Stimulated activated naive CD8-positive, alpha-beta T cell treated with anti-CD3 and anti-CD28 coated beads, Interleukin-15, amount 100 ng/mL, for 72 hours (primary cell): ENCODE data around the gene OR2B2.

ENCODE experiments used
- ATAC-seq: fragments of 150-1000 bp; cut with Tn5 transposase; 2 replicates; pipeline ENCODE4 v1.10.0; 2021; ENCODE audit warnings: mild to moderate bottlenecking, moderate library complexity
- DNase-seq, 2 donors: peaks; one replicate each; pipeline ENCODE4 v3.0.0; 2021 to 2022
- H3K27ac Mint-ChIP-seq, 2 donors: one replicate each; pipeline ENCODE4 v1.8.0; 2022; ENCODE audit warnings: mild to moderate bottlenecking in 2 of 2, mixed read lengths in 2 of 2, moderate library complexity in 2 of 2
- H3K27me3 Mint-ChIP-seq: one replicate; pipeline ENCODE4 v1.8.0; 2022; ENCODE audit warnings: mixed read lengths
- H3K4me1 Mint-ChIP-seq: one replicate; pipeline ENCODE4 v1.8.0; 2022; ENCODE audit warnings: mild to moderate bottlenecking, mixed read lengths
- H3K4me3 Mint-ChIP-seq, 2 donors: one replicate each; pipeline ENCODE4 v1.8.0; 2022; ENCODE audit warnings: mild to moderate bottlenecking in 2 of 2, mixed read lengths in 2 of 2, moderate library complexity in 1 of 2
- H3K9me3 Mint-ChIP-seq, 2 donors: one replicate each; pipeline ENCODE4 v1.8.0; 2022; ENCODE audit warnings: mixed read lengths in 2 of 2

OR2B2 gene

GRCh38 chr6:27899543-27899942 lies 12.7 kb downstream of the OR2B2 start:
- Mint-ChIP-seq H3K4me1 (peaks cover 10% of the 10 kb centered on the region), H3K4me3 (no peak overlapping the region), H3K27ac (no peak overlapping the region), H3K27me3 (peaks cover 6% of the 10 kb centered on the region), H3K9me3 (no peaks in the 10 kb centered on the region)
- ATAC-seq: no peak
- DNase-seq: no peak

DNA sequence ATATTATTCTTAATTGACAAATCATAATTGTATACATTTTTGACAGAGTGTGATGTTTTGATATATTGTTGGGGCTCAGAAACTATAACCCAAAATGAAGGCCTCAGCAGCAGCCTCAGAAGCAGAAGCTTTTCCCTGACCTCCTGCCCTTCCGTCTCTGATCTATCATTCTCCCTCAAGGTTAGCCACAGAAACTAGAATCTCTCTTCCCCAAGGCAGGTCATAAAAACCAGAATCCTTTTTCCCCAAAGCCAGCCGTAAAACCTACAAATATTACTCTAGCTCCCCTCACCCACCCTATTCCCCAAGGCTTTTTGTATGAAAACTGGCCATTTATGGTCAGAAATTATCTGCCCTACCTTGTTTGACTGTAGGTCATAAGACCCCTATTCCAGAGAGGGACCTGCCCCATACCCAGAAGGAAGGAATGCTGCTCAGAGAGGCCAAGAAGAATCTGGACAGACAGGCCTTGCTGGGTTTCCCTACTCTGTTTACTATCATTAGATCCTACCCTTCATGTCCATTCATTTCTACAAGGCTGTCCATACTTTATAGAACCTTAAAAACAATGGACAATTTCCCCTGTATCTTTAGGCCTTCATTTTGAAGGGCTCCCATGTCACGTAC lies 14.5 kb downstream of the OR2B2 start:
- Mint-ChIP-seq H3K4me3 (no peak overlapping the region), H3K27ac (no peak overlapping the region), H3K9me3 (no peaks in the 10 kb centered on the region), H3K4me1 (peaks cover 17% of the 10 kb centered on the region), H3K27me3 (no peaks in the 10 kb centered on the region)
- ATAC-seq (no peak), DNase-seq (no peak)

DNA sequence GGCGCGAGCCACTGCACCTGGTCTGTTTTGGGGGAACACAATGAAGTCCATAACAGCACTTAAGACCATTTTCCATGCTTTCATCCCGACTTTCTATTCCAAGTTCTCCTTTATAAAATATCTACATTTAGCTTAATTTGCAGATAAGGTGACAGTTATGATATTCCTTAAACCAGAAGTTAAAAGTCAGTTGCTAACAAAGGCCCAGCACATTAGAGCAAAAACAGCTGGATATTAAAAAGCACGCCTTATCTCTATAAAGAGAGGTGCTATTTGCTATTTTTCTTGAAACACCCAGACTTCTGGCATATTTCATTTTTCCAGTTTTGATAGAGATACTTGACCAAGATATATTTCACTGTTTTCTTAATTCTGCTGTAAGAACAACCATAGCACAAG lies 15.8 kb downstream of the OR2B2 start:
- ATAC-seq (no peak), DNase-seq (no peak)
- Mint-ChIP-seq H3K9me3 (no peaks in the 10 kb centered on the region), H3K4me3 (no peak overlapping the region), H3K27me3 (no peaks in the 10 kb centered on the region), H3K4me1 (peaks cover 23% of the 10 kb centered on the region), H3K27ac (peak overlapping the region in 1 of 2 donors; percentile 19)

DNA sequence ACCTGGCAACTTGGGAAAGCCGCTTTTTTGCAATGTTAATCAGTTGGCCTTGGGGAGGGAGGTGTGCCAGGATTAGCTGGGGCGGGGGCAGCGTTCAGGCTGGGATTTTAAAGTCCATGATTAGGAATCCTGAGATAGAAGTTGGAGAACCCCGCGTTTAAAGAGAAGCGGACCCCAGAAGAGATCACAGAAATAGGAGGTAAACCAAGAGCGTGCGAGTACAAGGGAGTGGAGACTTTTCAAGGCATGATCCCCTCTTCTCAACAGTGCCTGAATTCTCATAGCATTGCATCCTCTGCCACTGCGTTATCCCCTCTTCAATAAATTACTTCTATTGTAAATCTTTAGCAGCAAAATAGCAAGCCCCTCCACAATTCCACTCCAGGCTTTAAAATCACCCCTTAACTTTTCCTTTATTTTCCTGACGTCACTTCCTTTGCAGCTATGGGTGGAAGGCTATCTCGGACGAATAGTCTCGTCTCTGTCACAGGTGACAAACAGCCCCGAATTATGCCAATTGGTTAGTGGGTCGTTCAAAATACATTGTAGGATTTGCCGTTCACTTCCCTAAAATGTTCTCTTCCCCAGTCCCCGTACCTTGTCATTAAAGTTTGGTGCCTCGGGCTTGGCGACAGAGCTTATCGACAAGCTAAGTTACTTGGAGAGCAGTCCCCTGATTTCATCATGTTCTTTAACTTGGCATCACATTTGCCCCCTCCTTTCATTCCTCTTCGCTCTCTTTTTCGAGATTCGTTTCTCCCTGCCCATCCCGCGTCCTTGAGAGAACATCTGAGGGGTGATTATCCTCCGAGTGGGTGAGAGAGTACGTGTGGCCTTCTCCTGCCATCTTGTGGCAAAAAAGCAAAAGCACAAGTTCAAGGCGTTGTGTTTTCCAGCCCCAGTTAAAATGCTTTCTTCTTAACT lies 17.1 kb downstream of the OR2B2 start:
- no peak overlapping the region for H3K4me3 Mint-ChIP-seq
- H3K27ac Mint-ChIP-seq: no peak overlapping the region
- ATAC-seq: peak; percentile 11
- H3K27me3 Mint-ChIP-seq: no peaks in the 10 kb centered on the region
- H3K4me1 Mint-ChIP-seq: peaks cover 33% of the 10 kb centered on the region
- H3K9me3 Mint-ChIP-seq: no peaks in the 10 kb centered on the region
- DNase-seq: peak; percentile 69 to 76

DNA sequence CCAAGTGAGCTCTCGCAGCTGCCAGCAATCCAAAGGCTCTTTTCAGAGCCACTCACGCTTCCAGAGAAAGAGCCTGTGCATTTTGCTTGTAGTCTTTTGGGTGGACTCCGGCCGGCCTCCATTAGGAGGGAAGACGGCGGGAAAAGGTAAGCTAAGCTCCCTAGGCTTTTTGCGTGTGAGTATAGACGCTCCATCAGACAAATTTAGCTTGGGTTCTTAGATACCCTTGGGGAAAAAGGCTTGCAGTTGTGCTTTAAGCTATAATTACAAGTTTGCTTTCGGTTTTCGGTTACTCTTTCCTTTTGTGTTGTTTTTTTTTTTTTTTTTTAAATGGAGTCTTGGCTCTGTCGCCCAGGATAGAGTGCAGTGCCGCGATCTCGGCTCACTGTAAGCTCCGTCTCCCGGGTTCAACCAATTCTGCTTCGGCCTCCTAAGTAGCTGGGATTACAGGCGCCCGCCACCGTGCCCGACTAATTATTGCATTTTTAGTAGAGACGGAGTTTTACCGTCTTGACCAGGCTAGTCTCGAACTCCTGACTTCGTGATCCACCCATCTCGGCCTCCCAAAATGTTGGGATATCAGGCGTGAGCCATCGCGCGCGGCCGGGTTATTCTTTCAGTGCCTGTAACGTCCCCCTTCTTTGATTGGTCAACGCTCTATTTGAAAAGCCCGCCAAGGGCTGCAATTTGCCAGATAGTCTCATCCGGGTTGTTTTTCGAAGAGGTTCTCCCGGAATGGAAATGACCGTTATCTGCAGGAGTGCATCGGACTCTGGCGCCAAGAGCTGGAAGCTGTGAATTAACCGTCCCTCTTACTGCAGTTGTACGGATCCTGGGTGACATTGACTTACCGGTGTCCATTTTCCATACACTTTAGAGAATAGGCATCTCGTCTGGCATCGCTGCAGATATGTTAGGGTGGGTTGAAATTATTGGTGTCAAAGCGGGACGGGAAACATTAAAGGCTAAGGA lies 18.1 kb downstream of the OR2B2 start:
- DNase-seq: peak; percentile 83 to 91
- no peak overlapping the region for H3K4me3 Mint-ChIP-seq
- H3K27ac Mint-ChIP-seq: no peak overlapping the region
- no peaks in the 10 kb centered on the region for H3K9me3 Mint-ChIP-seq
- peaks cover 43% of the 10 kb centered on the region for H3K4me1 Mint-ChIP-seq
- no peaks in the 10 kb centered on the region for H3K27me3 Mint-ChIP-seq
- peak; percentile 16 for ATAC-seq

- H3K4me1 Mint-ChIP-seq: peaks cover 48% of the 10 kb centered on the region
- no peak overlapping the region for H3K4me3 Mint-ChIP-seq
- no peak overlapping the region for H3K27ac Mint-ChIP-seq
- H3K9me3 Mint-ChIP-seq: no peaks in the 10 kb centered on the region
- peak; percentile 93 to 96 for DNase-seq
- no peaks in the 10 kb centered on the region for H3K27me3 Mint-ChIP-seq
- ATAC-seq: peak; percentile 57
These were observed 18.9 kb downstream of the OR2B2 start for GRCh38 chr6:27893059-27893835.

- DNase-seq (no peak), ATAC-seq (no peak)
- H3K27ac Mint-ChIP-seq: no peak overlapping the region
- H3K4me1 Mint-ChIP-seq: peaks cover 49% of the 10 kb centered on the region
- no peaks in the 10 kb centered on the region for H3K27me3 Mint-ChIP-seq
- no peak overlapping the region for H3K4me3 Mint-ChIP-seq
- no peaks in the 10 kb centered on the region for H3K9me3 Mint-ChIP-seq
These were observed 19.5 kb downstream of the OR2B2 start for GRCh38 chr6:27892649-27893058.

DNA sequence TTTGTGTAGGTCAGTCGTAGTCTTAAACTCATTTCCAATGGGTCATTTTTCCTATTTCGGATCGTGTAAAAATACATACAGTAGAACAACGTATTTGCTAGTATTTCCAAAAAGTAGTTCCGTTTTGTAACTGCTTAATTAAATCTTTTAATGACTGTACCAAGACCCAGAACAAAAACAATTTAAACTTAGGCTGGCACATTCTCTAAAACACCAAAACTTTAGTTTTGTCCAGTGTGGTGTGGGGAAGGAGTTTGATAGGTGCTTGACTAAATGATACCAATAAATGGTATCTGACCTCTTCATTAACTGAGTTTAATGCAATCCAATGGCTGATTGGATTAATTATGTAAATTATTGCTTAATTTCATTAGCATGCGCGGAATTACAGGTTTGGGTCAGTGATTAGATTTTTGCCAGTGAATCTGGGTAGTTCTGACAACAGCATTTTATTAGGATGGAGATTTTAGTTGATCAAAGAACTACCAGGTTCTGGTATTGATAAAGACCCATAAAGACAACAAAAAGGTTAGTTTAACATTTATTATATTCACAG lies 20.8 kb downstream of the OR2B2 start:
- Mint-ChIP-seq H3K4me1 (peaks cover 49% of the 10 kb centered on the region), H3K27me3 (no peaks in the 10 kb centered on the region), H3K4me3 (no peak overlapping the region), H3K27ac (peak overlapping the region; percentile 84 to 97), H3K9me3 (no peaks in the 10 kb centered on the region)
- no peak for ATAC-seq
- no peak for DNase-seq

- Mint-ChIP-seq H3K4me1 (peaks cover 49% of the 10 kb centered on the region), H3K4me3 (peak overlapping the region in 1 of 2 donors; percentile 66)
These were observed 21.5 kb downstream of the OR2B2 start for GRCh38 chr6:27890445-27891319.

DNA sequence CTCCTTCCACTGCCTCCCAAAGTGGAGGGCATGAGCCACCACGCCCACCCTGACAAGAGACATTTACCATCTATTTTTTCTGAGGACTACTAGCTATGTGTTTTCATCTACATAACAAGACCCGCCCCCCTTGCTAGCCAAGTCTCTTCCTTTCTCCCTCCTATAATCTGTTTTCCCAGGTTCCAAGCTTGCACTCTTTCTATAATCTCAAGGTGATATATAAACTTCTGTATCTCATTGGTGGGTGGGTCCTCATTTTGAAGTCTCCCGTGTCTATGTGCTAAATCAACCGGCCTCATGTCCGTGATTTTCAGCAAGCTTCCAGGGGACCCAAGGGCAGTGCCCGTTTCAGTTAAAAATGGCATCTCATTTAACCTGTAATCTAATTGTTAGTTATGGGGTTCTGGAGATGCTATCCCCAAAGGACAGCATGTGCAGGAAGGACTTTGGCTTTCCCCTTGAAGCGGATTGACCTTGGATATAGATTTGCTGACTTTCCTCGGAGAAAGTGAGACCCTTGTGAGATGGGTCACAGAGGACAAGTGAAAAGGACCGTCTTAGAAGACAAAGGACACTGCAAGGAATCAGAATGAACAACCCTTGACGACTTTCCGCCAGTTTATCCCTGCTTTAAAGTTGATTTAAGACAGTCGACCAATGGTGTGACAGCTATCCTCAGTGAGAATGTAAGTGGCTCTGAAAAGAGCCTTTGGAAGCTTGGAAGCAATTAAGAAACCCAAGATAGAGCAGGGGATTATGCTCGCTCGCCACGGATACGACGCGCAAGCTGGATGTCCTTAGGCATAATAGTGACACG lies 22.4 kb downstream of the OR2B2 start:
- H3K27ac Mint-ChIP-seq: peak overlapping the region; percentile 86 to 97
- H3K9me3 Mint-ChIP-seq: no peaks in the 10 kb centered on the region
- H3K27me3 Mint-ChIP-seq: no peaks in the 10 kb centered on the region
- peaks cover 49% of the 10 kb centered on the region for H3K4me1 Mint-ChIP-seq
- ATAC-seq (no peak), DNase-seq (peak in 1 of 2 donors; percentile 20)
- peak overlapping the region in 1 of 2 donors; percentile 66 for H3K4me3 Mint-ChIP-seq

More at GRCh38 chr6:27890445-27891319, 21.5 kb downstream of the OR2B2 start:
- Mint-ChIP-seq H3K27me3 (no peaks in the 10 kb centered on the region), H3K27ac (peak overlapping the region; percentile 86 to 97), H3K9me3 (no peaks in the 10 kb centered on the region)
- ATAC-seq (peak; percentile 55), DNase-seq (peak; percentile 89 to 93)

GRCh38 chr6:27889275-27889627 lies 22.9 kb downstream of the OR2B2 start:
- no peaks in the 10 kb centered on the region for H3K27me3 Mint-ChIP-seq
- H3K27ac Mint-ChIP-seq: peak overlapping the region in 1 of 2 donors; percentile 29
- ATAC-seq: no peak
- DNase-seq: no peak
- H3K4me1 Mint-ChIP-seq: peaks cover 49% of the 10 kb centered on the region
- H3K9me3 Mint-ChIP-seq: no peaks in the 10 kb centered on the region
- H3K4me3 Mint-ChIP-seq: peak overlapping the region in 1 of 2 donors; percentile 66

DNA sequence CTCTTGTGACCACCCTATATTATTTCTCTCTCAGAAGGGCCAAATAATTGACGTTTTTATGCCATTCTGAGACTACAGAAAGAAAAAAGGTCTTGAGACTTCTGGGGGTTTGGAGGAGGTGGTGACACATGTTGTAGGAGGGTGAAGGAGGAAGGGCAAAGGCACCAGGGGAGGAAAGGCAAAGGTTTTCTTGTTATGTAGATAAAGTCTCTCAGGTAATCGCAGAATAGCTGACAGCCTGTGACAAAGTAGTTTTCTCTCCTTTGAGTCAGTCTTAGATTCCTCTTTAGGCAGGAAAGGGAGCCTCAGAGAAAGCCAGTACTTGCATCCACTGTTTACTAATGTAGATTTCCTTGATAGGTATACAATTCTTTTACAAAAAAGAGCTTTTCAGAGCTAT lies 23.6 kb downstream of the OR2B2 start:
- DNase-seq (no peak), ATAC-seq (no peak)
- H3K4me1 Mint-ChIP-seq: peaks cover 48% of the 10 kb centered on the region
- H3K27ac Mint-ChIP-seq: no peak overlapping the region
- H3K27me3 Mint-ChIP-seq: no peaks in the 10 kb centered on the region
- H3K4me3 Mint-ChIP-seq: peak overlapping the region in 1 of 2 donors; percentile 33
- H3K9me3 Mint-ChIP-seq: no peaks in the 10 kb centered on the region

GRCh38 chr6:27886073-27886472 lies 26.1 kb downstream of the OR2B2 start:
- peaks cover 23% of the 10 kb centered on the region for H3K4me1 Mint-ChIP-seq
- DNase-seq: no peak

More at GRCh38 chr6:27886073-27886472, 26.1 kb downstream of the OR2B2 start:
- no peak overlapping the region for H3K27ac Mint-ChIP-seq
- no peak for ATAC-seq
- H3K27me3 Mint-ChIP-seq: no peaks in the 10 kb centered on the region
- no peaks in the 10 kb centered on the region for H3K9me3 Mint-ChIP-seq
- H3K4me3 Mint-ChIP-seq: no peak overlapping the region
